Activated CD8-positive, alpha-beta memory T cell treated with anti-CD3 and anti-CD28 coated beads, Interleukin-2, amount 50 U/mL, for 1 hour (primary cell): ENCODE data around the gene ABCA4.
"Not testable (repeated sequence)": the region's sequence is repeated elsewhere in the genome, so short reads cannot be mapped to it uniquely, and the experiment has no call there.

ENCODE experiments used
- DNase-seq: peaks from one replicate; pipeline ENCODE4 v3.0.0-alpha.2; 2020; ENCODE audit errors: extremely low read depth

The ABCA4 gene

DNA sequence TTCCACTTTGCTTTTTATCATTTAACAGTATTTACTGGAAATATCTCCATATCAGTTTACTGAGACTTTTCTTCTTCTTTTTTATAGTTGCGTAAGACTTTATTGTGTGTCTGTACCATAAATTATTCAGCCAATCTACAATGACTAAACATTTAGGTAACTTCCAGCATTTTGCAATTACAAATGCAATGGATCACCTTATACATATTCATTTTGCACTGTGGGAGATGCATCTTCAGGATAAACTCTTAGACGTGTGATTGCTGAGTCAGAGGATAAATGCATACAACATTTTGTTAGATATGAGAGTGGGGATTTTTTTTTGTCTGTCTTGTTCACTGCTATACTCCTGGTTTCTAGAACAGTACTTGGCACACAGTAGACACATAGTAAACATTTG is 116.0 kb downstream of the ABCA4 start:
- no peak for DNase-seq

DNA sequence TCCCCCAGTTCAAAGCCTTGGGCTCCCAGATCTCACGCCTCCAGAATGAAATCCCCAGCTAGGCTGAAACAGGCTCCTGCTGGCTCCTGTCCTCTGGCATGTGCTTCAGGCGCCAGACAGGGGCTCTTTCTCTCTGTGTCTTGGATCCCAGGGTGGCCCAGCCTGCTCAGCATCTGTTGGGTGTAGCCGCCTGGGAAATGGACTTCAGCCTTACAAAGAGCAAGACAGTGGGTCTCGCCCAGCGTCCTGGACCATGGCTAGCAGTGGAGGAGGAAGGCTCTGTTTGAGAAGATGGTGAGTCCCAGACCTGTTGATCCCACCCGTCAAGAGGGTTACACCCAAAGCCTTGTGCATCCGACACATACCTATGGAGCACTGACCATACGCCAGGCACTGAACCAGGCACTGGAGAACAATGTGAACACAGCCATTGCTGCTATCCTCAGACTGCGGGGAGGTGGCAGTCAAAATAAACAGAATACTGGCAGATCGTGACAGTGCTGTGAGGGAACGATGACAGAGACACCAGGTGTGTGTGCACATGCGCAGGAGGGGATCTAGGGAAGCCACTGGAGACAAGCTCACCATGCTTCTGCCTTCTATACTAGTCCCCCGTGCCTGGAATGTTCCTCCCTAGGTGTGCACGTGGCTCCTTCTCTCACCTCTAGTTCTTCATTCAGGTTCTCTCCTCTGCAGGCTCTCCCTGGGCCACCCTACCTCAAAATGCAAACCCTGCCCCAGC is 118.7 kb downstream of the ABCA4 start:
- DNase-seq, result no peak

DNA sequence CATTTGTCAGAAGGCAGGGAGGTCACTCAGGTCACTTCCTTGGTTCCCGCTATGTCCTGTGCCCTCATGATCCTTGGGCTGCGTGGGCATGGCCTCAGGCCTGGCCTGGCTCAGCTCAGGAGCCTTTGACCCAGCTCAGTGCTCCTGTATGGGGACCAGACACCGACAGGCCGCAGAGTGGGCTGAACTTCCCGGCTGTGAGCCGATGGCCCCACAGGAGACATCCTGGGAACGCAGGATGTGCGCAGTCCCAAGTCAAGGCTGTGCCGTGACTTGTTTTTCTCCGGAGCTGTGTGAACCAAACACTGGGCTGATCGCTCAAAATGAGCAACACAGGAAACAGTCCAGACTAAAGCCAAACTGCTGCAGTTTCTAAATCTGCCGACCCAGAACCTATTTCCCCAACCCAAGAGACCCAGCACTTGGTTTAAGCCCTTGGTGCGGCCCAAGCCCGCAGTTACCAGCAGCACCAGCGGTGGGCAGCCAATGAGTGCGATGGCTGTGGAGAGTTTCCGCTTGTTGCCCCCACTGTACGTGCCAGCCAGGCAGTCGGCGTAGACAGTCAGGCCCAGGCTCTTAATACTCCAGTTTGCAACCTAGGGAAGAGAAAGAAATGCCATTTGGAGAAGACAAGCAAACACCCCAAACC is 119.4 kb downstream of the ABCA4 start:
- no peak for DNase-seq

DNA sequence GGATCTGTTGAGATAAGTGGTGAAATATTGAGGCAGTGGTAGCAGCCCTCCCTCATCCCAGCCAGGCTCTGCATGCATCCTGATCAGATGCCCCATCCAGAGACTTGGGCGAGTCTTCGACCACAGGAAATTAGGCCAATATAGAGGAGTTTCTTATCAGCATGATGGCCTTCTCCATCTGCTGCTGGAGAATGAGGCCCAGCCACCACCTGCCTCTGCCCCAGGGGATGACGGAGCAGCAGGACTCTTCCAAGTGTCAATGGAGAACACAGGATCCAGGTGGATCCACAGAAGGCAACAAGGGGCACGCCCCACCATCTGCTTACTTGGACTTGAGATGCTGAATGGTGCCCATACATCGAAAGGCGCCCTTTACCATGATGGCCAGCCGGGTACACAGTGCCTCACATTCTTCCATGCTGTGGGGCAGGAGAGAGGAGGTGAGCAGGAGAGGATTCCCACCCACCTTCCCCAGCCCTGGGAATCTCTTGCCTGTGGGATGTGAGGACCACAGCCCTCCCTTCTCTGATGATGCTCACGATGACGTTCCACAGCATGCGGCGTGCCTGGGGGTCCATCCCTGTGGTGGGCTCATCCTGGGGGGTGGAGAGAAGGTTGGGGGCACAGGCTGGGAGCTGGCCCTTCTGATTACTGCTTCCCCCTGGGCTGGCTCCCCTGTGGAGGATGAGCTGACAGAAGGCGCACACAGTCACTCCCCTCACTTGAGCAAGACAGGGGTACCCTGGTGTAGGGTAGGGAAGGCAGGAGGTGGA is 120.3 kb downstream of the ABCA4 start:
- DNase-seq, result no peak

DNA sequence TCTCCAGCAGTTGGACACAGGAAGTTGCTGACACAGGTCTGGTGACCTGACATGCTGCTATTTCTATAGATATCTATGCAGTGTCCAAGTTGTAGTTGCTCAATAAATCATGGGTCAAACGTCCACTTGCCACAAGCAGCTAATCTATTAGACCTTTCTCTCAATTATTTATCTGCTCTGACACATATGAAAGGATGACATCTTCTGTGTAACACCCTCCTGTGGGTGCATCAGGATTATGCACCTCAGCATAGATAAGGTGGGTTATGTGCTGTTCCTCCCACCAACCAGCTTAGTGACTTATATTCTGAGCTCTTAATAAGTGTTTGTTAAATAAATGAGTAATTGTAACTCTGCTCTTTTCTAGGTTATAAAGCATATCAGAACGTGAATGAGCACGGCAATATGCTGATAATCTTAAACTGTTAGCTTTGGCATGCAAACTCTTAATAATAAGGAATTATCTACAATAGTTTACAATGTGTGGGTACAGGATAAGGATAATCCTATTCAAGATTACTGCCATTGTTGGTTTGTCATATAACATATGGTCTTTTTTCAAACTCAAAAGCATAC is 121.0 kb downstream of the ABCA4 start:
- no peak for DNase-seq

DNA sequence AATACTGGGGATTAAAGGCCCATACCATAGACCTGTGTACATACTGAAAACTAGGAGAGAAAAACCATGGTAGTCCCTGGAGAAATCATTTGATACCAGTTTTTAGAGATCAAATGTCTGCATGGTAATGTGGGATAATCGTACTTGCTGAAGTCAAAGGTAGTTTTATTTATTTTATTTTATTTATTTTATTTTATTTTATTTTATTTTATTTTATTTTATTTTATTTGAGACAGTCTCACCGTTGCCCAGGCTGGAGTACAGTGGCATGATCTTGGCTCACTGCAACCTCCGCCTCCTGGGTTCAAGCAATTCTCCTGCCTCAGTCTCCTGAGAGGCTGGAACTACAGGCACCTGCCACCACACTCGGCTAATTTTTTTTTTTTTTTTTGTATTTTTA is 122.4 kb downstream of the ABCA4 start:
- not testable (repeated sequence) for DNase-seq

DNA sequence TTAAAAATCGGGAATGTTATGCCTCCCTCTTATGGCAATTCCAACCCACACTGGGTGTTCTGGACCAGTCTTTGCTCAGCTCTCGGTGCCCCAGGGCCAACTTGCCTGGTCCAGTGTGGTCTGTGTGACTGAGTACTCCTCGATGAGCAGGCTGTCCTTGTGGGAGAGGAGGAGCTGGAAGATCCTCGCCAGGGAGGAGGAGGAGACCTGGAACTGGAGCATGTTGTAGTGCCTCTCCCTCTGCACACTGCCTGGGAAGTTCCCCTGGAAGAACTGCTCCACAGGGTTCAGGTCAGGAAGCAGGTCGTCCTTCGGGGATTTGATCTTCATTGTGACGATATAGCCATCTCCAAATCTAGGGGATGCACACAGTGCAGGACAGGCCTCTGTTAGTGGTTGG is 123.2 kb downstream of the ABCA4 start:
- no peak for DNase-seq

DNA sequence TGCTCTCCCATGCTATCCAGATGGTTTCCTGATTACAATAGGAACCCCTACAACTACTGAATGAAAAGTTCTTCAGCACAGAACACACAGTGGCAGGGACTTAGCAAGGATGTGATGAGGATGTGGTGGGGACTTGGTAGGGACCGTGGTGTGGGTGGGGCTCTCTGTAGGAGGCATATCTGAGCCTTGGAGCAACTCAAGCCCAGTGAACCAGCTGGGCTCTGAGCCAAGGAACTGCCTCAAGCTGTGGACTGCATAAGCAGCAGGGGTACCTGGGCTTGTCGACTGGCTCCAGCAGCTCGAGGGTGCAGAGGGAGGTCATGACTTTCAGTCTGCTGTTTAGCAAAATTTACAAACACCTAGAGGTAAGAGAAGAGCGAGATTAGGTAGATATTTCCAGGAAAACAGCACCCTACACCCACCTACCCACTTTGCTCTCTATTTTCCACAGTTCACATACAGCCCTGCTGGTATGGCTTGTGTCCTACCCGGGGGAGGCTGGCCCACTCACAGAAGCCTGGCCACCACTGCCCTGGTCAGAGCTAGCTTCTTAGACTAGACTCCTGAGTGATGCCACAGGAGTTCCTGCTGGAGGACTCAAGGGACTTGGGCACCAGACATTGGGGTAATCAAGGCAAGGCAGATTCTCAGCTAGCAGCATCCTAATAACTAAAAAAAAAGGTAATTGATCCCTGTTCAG is 125.0 kb downstream of the ABCA4 start:
- no peak for DNase-seq

DNA sequence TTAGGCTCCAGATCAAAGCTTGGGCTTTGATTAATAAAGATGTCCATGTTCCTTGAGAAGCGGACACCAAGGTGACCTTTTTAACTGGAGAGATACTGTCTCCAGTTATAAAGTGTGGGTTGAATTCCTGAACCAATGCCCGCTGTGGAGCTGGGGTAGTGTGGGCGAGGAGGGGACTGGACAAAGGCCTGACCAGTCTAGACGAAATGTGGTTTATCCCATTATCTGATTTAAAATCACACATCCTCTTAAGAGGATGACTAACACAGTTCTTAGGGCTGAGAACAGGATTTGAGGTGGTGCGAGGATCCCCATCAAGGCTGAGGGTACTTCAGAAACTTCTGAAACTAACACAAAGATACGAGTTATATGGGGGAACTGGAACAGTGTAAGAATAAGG is 127.2 kb downstream of the ABCA4 start:
- DNase-seq, result no peak

DNA sequence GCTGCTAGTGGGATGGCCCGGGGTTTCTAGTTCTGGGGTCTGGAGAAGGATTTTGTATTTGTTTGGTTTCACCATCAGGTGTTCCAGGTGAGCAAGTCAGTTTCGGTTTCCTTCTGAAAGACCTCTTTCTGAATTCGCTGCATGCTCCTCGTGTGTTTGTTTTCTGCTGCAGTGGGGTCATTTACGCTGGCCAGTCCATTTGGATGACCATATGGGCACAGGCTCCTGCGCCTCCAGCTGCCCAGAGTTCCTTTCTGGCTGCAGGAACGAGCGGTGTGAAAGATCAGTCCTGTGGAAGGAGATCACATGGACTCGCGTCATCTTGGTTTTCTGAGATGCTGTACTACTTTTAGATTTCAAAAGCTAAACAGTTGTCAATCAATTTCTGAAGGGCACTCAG is 128.0 kb downstream of the ABCA4 start:
- DNase-seq, result no peak

DNA sequence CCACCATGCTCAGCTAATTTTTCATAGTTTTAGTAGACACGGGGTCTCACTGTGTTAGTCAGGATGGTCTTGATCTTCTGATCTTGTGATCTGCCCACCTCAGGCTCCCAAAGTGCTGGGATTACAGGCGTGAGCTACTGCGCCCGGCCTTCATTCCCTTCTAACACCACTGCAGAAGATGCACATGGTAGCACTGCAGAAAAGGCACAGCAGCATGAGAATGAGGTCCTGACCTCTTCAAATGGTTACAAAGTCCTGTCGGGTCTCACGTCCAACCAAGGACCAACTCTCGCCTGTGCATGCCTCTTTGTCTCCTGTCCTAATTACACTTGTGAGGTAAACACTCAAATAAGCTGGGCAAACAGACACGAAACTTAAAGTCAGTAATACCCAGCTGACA is 128.8 kb downstream of the ABCA4 start:
- DNase-seq, result no peak

DNA sequence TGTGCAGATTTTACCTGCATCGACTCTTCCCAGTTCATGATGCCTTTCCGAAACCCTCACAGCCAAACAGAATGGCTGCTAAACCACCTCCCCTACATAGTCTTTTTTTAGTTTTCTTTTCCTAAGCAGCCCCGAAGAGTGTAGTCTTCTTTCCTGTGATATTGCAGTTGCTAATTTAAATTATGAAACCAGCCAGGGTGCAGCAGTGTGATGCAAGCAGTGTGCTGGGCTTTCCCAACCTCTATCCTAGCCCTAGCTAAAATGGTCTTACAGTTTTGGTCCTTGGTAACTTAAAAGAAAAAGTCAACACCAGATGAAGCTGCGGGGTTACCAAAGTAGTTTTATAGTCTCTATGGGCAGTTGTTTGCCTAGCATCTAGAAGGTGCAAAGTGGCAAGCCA is 129.7 kb downstream of the ABCA4 start:
- DNase-seq, result no peak

DNA sequence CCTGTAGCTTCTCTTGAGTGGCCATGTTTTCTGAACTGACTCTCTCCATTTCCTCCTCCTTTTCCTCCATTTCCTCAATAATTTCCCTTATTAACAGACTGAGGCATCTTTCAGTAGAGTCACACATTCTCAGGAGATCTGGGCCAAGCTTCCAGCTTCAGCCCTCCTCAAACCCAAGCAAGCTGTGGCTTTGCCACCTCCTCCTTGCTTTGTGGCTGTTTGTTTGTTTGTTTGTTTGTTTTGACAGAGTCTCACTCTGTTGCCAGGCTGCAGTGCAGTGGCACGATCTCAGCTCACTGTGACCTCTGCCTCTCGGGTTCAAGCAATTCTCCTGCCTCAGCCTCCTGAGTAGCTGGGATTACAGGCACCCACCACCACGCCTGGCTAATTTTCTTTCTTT is 130.5 kb downstream of the ABCA4 start:
- DNase-seq, result not testable (repeated sequence)

DNA sequence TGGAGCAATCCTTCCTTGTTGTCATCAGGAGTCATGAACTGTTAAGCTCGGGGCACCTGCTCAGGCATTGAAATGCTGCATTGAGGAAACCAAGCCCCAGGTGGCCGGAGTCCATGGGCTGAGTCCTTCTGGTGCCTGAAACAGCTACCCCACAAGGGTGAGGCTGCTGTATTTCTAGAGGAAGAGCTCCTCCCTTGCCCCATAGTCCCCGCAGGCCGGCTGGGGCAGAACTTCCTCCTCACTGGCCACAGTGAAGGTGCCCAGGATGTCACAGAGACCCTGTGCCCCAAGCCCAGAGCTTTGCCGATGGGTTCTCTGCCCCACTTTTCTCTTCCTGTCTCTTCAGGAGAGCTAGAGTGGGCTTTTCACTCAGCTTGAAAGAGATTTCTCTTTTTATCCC is 130.9 kb downstream of the ABCA4 start:
- DNase-seq, result no peak

DNA sequence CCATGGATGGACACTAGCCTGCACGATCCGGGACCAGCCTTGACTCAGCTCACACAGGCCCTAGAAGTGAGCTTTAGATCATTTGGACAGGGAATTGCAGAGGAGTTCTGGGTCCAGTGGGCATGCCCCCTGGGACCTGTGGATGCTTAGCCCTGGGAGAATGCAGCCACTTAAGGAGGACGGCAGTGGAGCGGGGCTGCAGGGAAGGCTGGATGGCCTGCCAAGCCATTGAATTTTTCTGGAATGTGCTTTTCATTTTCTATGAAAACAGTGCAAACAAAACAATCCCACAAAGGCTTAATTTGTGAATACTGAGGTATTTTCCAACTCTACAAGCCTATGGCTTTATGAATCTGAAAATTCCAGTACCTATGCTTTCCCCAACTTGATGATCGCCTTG is 131.3 kb downstream of the ABCA4 start:
- DNase-seq, result no peak

DNA sequence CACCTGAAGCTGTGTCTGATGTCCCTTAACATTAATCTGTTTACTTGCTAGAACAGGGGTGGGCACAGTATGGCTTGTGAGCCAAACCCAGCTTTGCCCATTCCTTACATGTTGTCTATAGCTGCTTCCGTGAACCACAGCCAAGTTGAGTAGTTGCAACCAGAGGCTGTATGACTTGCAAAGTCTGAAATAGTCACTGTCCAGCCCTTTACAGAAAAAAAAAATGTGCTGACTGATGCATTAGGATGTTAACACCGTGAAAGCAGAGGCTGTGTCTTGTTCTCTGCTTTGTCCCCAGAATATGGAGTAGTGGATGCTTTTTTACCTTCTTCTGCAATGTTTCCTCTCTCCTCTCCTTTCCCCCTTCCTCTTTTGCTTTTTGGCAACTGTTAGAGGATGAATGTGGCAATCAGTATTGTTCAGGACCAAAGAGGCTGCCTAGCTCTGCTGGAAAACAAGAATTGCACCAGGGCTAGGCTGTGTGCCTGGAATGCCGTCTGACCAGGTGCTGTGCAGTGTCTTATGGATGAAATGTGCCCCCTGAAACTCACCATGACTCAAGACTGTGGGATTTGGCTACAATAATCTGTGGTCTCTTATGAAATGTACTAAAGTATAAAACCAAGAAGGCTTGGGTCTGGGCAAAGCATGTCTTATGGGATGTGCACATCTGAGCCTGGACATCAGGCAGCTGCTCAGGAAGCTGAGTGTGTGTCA is 132.2 kb downstream of the ABCA4 start:
- DNase-seq, result no peak

DNA sequence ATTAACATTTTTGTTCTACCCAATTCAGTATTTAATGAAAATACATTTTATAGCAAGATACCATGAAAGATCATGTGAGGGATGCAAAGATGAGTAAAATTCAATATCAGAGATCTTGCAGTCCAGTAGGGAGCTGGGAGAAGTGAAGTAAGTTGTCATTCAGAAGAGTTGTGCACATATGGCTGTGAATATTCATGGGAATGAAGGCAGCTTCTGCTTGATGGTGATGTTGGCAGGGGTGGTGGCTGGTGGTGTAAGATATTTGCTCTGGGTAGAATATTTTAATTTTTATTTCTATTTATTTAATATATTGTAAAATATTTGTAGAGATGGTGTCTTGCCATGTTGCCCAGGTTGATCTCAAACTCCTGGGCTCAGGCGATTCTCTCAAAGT is 139.7 kb downstream of the ABCA4 start:
- no peak for DNase-seq

DNA sequence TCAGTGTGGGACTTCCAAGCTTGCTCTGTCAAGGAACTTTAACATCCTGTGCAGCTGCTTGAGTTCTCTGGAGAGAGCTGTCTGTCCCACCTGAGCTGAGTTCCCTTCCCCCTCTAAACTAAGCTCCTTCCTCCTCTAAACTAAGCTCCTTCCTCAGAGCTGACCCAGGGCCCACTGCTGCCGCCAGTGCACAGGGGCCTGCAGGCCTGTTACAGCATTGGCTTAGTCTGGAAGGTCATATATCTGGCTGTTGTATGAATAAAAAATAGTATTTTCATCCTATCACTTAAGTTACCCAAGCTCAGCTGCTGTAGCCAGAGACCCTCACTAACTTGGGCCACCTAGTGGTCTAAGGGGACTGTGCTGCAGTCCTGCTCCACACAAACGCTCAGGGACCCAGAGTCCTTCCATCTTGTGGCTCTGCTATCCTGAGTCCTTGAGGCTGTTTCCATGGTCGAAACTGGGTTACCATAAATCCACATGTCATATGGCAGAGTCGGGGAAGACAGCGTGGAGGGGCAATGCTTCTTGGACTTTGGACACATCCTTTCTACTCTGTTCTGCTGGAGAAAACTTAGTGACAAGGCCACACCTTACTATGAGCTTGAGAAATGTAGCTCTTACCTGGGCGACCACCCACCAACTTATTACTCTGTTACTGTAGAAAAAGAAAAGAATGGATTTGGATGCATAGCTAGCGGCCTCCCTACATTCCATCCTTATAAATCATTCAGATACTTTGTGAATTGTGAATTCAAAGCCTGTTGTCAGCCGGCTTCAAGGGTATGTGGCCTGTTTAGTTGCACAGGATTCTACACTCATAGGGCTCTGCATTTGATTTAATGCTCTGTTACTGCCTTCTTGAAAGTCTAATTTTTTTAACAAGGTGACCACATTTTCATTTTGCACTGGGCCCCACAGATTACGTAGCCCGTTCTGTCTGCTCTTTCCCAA is 140.4 kb downstream of the ABCA4 start:
- no peak for DNase-seq

DNA sequence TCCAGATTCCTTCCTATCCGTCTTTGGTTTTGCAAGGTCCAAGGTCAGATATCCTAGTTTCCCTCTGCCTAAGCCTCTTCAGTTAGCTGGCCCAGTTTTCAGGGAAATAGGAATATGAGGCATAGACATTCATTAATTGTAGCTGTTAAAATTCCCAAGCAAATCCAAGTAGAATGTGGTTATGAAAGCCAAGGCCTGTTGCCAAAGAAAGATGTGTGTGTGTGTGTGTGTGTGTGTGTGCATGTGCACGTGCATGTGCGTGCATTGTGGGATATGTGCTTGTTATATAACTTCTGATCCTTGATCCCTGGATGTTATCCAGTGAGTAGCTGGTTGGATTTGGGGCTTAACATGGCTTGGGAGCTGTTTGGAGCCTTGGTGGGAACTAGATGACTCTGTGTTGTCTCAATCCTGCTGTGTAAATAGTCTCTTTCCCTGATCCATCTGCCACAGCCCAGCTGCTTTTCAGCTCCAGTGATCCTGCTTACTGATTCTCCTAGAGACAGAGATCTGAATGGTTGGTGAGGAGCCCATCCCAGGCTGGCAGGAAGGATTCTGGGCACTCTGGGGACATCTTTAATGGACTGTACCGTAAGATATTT is 141.1 kb downstream of the ABCA4 start:
- no peak for DNase-seq
